IMR-90 (cell line): ENCODE data around the gene NOP10. TPM values are rescaled to one million over a fixed set of nuclear protein-coding genes. Genes with fewer than 3 reads are reported as not detected.

Experiments used
- ATAC-seq: fragments of 200-7000 bp; cut with Tn5 transposase; 2 replicates; pipeline ENCODE4 v1.9.1; 2020; ENCODE audit warnings: low read depth, mild to moderate bottlenecking, moderate library complexity
- BruUV-seq: library from RNA; stranded (reverse); fragments of 400-500 nt; replicated peaks from 2 replicates; lab custom pipeline; 2021; lab: Mats Ljungman, UMichigan
- CTCF ChIA-PET: fragments of 300-600 bp; formaldehyde crosslinking; extraction: SDS; loops from one replicate; lab custom pipeline; 2021; ENCODE audit warnings: antibody characterized with exemption; lab: Yijun Ruan, JAX
- POLR2A ChIA-PET: fragments of 300-600 bp; sonication (Branson Sonifier 250); formaldehyde crosslinking; loops from one replicate; lab custom pipeline; 2022; ENCODE audit warnings: antibody characterized with exemption; ENCODE audit not compliant: unreplicated experiment; lab: Charles Lee
- DNase-seq: peaks from one replicate; pipeline ENCODE4 v3.0.0; 2013
- H2AFZ ChIP-seq: replicated peaks from 2 replicates; pipeline ENCODE3; 2013; ENCODE audit warnings: low read length, mild to moderate bottlenecking; ENCODE audit not compliant: poor library complexity
- H2AK5ac ChIP-seq: 2 replicates; pipeline ENCODE4 v1.6.1; 2013; ENCODE audit warnings: low read depth, low read length, inconsistent platforms
- H2AK9ac ChIP-seq: replicated peaks from 2 replicates; pipeline ENCODE3; 2013; ENCODE audit warnings: mild to moderate bottlenecking, low read depth, low read length, moderate library complexity; ENCODE audit not compliant: poor library complexity
- H2BK120ac ChIP-seq: 2 replicates; pipeline ENCODE4 v1.6.1; 2013; ENCODE audit warnings: low read depth, low read length, inconsistent platforms
- H2BK15ac ChIP-seq: 3 replicates; pipeline ENCODE4 v1.6.1; 2013; ENCODE audit warnings: low read depth, low read length, inconsistent platforms
- H2BK20ac ChIP-seq: 2 replicates; pipeline ENCODE4 v1.6.1; 2013; ENCODE audit warnings: low read depth, mild to moderate bottlenecking, inconsistent platforms, low read length, moderate library complexity
- H2BK5ac ChIP-seq: 2 replicates; pipeline ENCODE4 v1.6.1; 2013; ENCODE audit warnings: mild to moderate bottlenecking, low read depth, low read length, inconsistent platforms; ENCODE audit not compliant: poor library complexity, severe bottlenecking
- H3K14ac ChIP-seq: replicated peaks from 2 replicates; pipeline ENCODE4 v1.6.1; 2013; ENCODE audit warnings: low read depth, low read length, inconsistent platforms
- H3K18ac ChIP-seq: 2 replicates; pipeline ENCODE4 v1.6.1; 2013; ENCODE audit warnings: low read depth, low read length, control low read depth
- H3K23ac ChIP-seq: 2 replicates; pipeline ENCODE4 v1.6.1; 2013; ENCODE audit warnings: low read depth, low read length, inconsistent platforms
- H3K27ac ChIP-seq: 2 replicates; pipeline ENCODE4 v1.5.1; 2013; ENCODE audit warnings: mild to moderate bottlenecking, control low read depth, low read length; ENCODE audit not compliant: insufficient read depth
- H3K27me3 ChIP-seq: 2 replicates; pipeline ENCODE4 v1.6.1; 2013; ENCODE audit warnings: low read length; ENCODE audit not compliant: control insufficient read depth, insufficient read depth
- H3K36me3 ChIP-seq: 2 replicates; pipeline ENCODE4 v1.6.1; 2013; ENCODE audit warnings: low read length, mixed read lengths; ENCODE audit not compliant: control insufficient read depth, insufficient read depth
- H3K4ac ChIP-seq: 2 replicates; pipeline ENCODE4 v1.6.1; 2013; ENCODE audit warnings: low read depth, low read length, inconsistent platforms
- H3K4me1 ChIP-seq: 2 replicates; pipeline ENCODE4 v1.6.1; 2013; ENCODE audit warnings: low read length, mixed read lengths; ENCODE audit not compliant: control insufficient read depth, insufficient read depth
- H3K4me2 ChIP-seq: 2 replicates; pipeline ENCODE4 v1.6.1; 2013; ENCODE audit warnings: low read depth, mild to moderate bottlenecking, control low read depth, low read length, moderate library complexity
- H3K4me3 ChIP-seq: 2 replicates; pipeline ENCODE4 v1.5.1; 2013; ENCODE audit warnings: low read depth, mild to moderate bottlenecking, control low read depth, low read length, moderate library complexity; ENCODE audit not compliant: insufficient read depth
- H3K56ac ChIP-seq: 2 replicates; pipeline ENCODE4 v1.6.1; 2013; ENCODE audit warnings: low read length, inconsistent platforms; ENCODE audit not compliant: insufficient read depth; ENCODE audit errors: extremely low read depth
- H3K79me1 ChIP-seq, 2 experiments: 2 replicates each; pipeline ENCODE4 v1.6.1; 2013; ENCODE audit warnings: low read length in 2 of 2, inconsistent platforms in 1 of 2, low read depth in 1 of 2
- H3K9ac ChIP-seq: 2 replicates; pipeline ENCODE4 v1.6.1; 2013; ENCODE audit warnings: low read depth, low read length, control low read depth
- H3K9me1 ChIP-seq: 2 replicates; pipeline ENCODE4 v1.6.1; 2013; ENCODE audit warnings: low read length, inconsistent platforms; ENCODE audit not compliant: insufficient read depth
- H3K9me3 ChIP-seq: 2 replicates; pipeline ENCODE4 v1.6.1; 2013; ENCODE audit warnings: low read length; ENCODE audit not compliant: control insufficient read depth, insufficient read depth
- H4K20me1 ChIP-seq: 2 replicates; pipeline ENCODE4 v1.6.1; 2013; ENCODE audit warnings: low read length, inconsistent platforms; ENCODE audit not compliant: insufficient read depth
- H4K5ac ChIP-seq: 2 replicates; pipeline ENCODE4 v1.6.1; 2013; ENCODE audit warnings: mild to moderate bottlenecking, low read depth, low read length, control low read depth
- H4K8ac ChIP-seq, 2 experiments: 2 replicates each; pipeline ENCODE4 v1.6.1; 2013; ENCODE audit warnings: low read depth in 2 of 2, low read length in 2 of 2, control low read depth in 1 of 2, inconsistent platforms in 1 of 2
- H4K91ac ChIP-seq: 2 replicates; pipeline ENCODE4 v1.6.1; 2013; ENCODE audit warnings: low read depth, low read length, inconsistent platforms; ENCODE audit not compliant: insufficient read depth
- MAFK ChIP-seq: IDR thresholded peaks from 2 replicates; pipeline ENCODE4 v1.6.1; 2012; ENCODE audit warnings: low read depth, low read length, improper control_type of control experiment
- MXI1 ChIP-seq: IDR thresholded peaks from 2 replicates; pipeline ENCODE4 v1.6.1; 2012; ENCODE audit warnings: low read depth, mild to moderate bottlenecking, low read length, moderate library complexity, borderline replicate concordance
- NFE2L2 ChIP-seq: fragments of 150-350 bp; IDR thresholded peaks from 2 replicates; pipeline ENCODE4 v1.6.1; 2016; ENCODE audit warnings: low read depth, mild to moderate bottlenecking, low read length
- WGBS, 2 experiments: methylation state at CpG; one replicate each; pipeline versions ENCODE4 v1.1.5 to v1.1.7; 2013; ENCODE audit warnings: missing lambda C conversion rate in 2 of 2; ENCODE audit not compliant: insufficient read length in 1 of 2; ENCODE audit errors: extremely low coverage in 2 of 2; 5-methylcytosine and 5-hydroxymethylcytosine counted together
- dilution Hi-C: fragments of 300-500 bp; cut with HindIII; formaldehyde crosslinking; loops from one replicate; pipeline ENCODE4 v1.14.3; 2018; ENCODE audit warnings: low sequenced_read_pairs; ENCODE audit not compliant: unreplicated experiment
- in situ Hi-C: fragments of 300-500 bp; cut with MboI; formaldehyde crosslinking; loops from 3 replicates; pipeline ENCODE4 v1.14.3; 2019; ENCODE audit warnings: low sequenced_read_pairs, inconsistent platforms, mixed read lengths
- intact Hi-C: fragments of 100-400 bp; cut with micrococcal nuclease; formaldehyde crosslinking; loops from 2 replicates; pipeline ENCODE4 v1.10.0; 2022
- polyA plus RNA-seq, 3 experiments: library from polyadenylated mRNA; depleted of rRNA; stranded (reverse); fragments of >200 nt; gene quantifications; 2 replicates each; pipeline ENCODE4 v1.2.3, GENCODE V29; 2012; ENCODE audit warnings: low replicate concordance in 1 of 3
- total RNA-seq: library from RNA; depleted of rRNA; stranded (reverse); fragments of >200 nt; gene quantifications from 2 replicates; pipeline ENCODE4 v1.2.3, GENCODE V29; 2012

NOP10 gene
- total and polyA plus RNA-seq, 2 of the 4 experiments (the other 2 are of a cell fraction) = 141 to 468 TPM

DNA sequence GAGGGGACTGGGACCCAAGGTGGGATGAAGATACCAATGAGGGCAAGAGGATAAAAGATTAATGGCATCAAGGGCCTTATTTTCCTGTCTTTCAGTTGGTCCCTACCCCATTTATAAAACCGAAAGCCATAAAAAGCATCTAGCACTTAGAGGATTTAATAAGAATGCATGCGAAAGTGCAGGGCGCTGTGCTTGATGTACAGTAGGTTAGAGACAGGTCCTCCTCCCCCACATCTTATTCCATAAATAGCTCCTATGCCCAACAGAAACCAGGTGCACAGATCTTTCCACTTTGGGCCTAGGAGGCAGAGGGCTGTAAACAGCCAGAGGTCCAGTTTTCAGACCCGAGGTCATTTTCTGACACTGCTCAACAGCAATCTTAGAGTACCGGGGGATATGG is 22.9 kb upstream of the NOP10 start:
- Histone ChIP-seq H3K56ac (no peak overlapping the region), H2BK15ac (no peak overlapping the region), H3K4me3 (peak overlapping the region; percentile 87), H2BK120ac (no peak overlapping the region), H4K5ac (no peak overlapping the region), H2AK5ac (no peak overlapping the region; the same call in 1 of the 2 replicates), H3K9me1 (peaks cover 10% of the 10 kb centered on the region), H3K14ac (peak overlapping the region; percentile 46), H3K4me1 (0 out of 2 replicates have a peak, but pooled peaks cover 3% of the 10 kb centered on the region), H2BK20ac (no peak overlapping the region), H3K79me1 (peaks cover 23 to 39% of the 10 kb centered on the region in 2 experiments), H2BK5ac (no peak overlapping the region), H3K23ac (peak overlapping the region; percentile 29; the same call in 1 of the 2 replicates), H4K91ac (no peak overlapping the region; the same call in 1 of the 2 replicates), H3K4ac (peak overlapping the region; percentile 19; the same call in 1 of the 2 replicates), H3K4me2 (peak overlapping the region; percentile 88), H4K8ac (peak overlapping the region; percentile 43 to 51; a peak in 2 of 4 replicates), H3K9me3 (no peaks in the 10 kb centered on the region), H3K9ac (peak overlapping the region; percentile 59), H2AK9ac (peak overlapping the region; percentile 92), H4K20me1 (peaks cover 8% of the 10 kb centered on the region; the same call in 1 of the 2 replicates), H3K36me3 (peaks cover 12% of the 10 kb centered on the region), H2AFZ (peak overlapping the region; percentile 90), H3K18ac (no peak overlapping the region), H3K27me3 (no peaks in the 10 kb centered on the region), H3K27ac (peak overlapping the region; percentile 16; the same call in 1 of the 2 replicates)
- ATAC-seq (no peak), DNase-seq (no peak)
- BruUV-seq = no TSS peak
- no CpG with 5 or more reads among the region's 5 CpGs for WGBS, 2 experiments
- POLR2A ChIA-PET = no interaction called here
- CTCF ChIA-PET = interaction anchor here (1.1 to 1.6 kb wide), 3 partner anchors 8 to 256 kb away, joined by 3 to 4 read pairs (median 4); partner anchors contain the start of gene SLC12A6
- dilution Hi-C loops = no loop called here
- TF ChIP-seq MXI1 = no peak
- no peak for TF ChIP-seq MAFK
- TF ChIP-seq NFE2L2 = no peak
- in situ Hi-C loops = loop anchor here (10.0 kb wide), 1 partner anchor 261 kb away; the partner anchor contains the start of genes EMC7 and PGBD4
- intact Hi-C loops = loop anchor here (10.0 kb wide), 1 partner anchor 301 kb away; no protein-coding TSS in a partner anchor
